Astrocyte (in vitro differentiated cells and primary cell): ENCODE measurements around the gene ZSCAN5B. TPM values are rescaled to one million over a fixed set of nuclear protein-coding genes. Genes with fewer than 3 reads are reported as not detected.

ENCODE experiments used
- DNase-seq: peaks from one replicate; pipeline ENCODE4 v3.0.0-alpha.2; 2010; ENCODE audit warnings: low read depth
- FAIRE-seq: peaks from 2 replicates; lab custom pipeline; 2011; peaks lifted over from hg19 to GRCh38; lab: Jason Lieb, UNC
- H2AFZ ChIP-seq: 2 replicates; pipeline ENCODE4 v1.6.0; 2012; ENCODE audit warnings: low read depth, low read length, inconsistent platforms
- H3K27ac ChIP-seq: 2 replicates; pipeline ENCODE4 v1.5.1; 2011; ENCODE audit warnings: low read depth, low read length, inconsistent platforms
- H3K27me3 ChIP-seq: 2 replicates; pipeline ENCODE4 v1.6.0; 2011; ENCODE audit warnings: low read length, inconsistent platforms; ENCODE audit not compliant: insufficient read depth
- H3K36me3 ChIP-seq: 2 replicates; pipeline ENCODE4 v1.5.1; 2011; ENCODE audit warnings: low read length, inconsistent platforms; ENCODE audit not compliant: insufficient read depth
- H3K4me1 ChIP-seq: 2 replicates; pipeline ENCODE4 v1.5.1; 2011; ENCODE audit warnings: low read length, inconsistent platforms; ENCODE audit not compliant: insufficient read depth
- H3K4me2 ChIP-seq: 2 replicates; pipeline ENCODE4 v1.6.0; 2012; ENCODE audit warnings: low read length, inconsistent platforms
- H3K4me3 ChIP-seq: 2 replicates; pipeline ENCODE4 v1.5.1; 2011; ENCODE audit warnings: low read depth, mild to moderate bottlenecking, low read length, inconsistent platforms; ENCODE audit not compliant: insufficient read depth
- H3K79me2 ChIP-seq: 2 replicates; pipeline ENCODE4 v1.6.0; 2012; ENCODE audit warnings: mild to moderate bottlenecking, low read length, inconsistent platforms; ENCODE audit not compliant: insufficient read depth
- H3K9ac ChIP-seq: 2 replicates; pipeline ENCODE4 v1.6.0; 2012; ENCODE audit warnings: mild to moderate bottlenecking, low read length, inconsistent platforms
- H3K9me3 ChIP-seq: 2 replicates; pipeline ENCODE4 v1.5.1; 2012; ENCODE audit warnings: low read depth, mild to moderate bottlenecking, low read length, inconsistent platforms; ENCODE audit not compliant: insufficient read depth
- H4K20me1 ChIP-seq: 2 replicates; pipeline ENCODE4 v1.6.0; 2012; ENCODE audit warnings: low read length, inconsistent platforms; ENCODE audit not compliant: insufficient read depth
- H3K27ac Mint-ChIP-seq: one replicate; pipeline ENCODE4 v1.8.0; 2021; ENCODE audit warnings: mild to moderate bottlenecking, mixed read lengths; ENCODE audit not compliant: unreplicated experiment
- H3K27me3 Mint-ChIP-seq: one replicate; pipeline ENCODE4 v1.8.0; 2021; ENCODE audit warnings: low read depth, mixed read lengths; ENCODE audit not compliant: unreplicated experiment
- H3K36me3 Mint-ChIP-seq: one replicate; pipeline ENCODE4 v1.8.0; 2021; ENCODE audit warnings: low read depth, mixed read lengths; ENCODE audit not compliant: unreplicated experiment
- H3K4me1 Mint-ChIP-seq: one replicate; pipeline ENCODE4 v1.8.0; 2021; ENCODE audit warnings: low read depth, mixed read lengths; ENCODE audit not compliant: unreplicated experiment
- H3K4me3 Mint-ChIP-seq: one replicate; pipeline ENCODE4 v1.8.0; 2021; ENCODE audit warnings: mild to moderate bottlenecking, moderate library complexity, mixed read lengths; ENCODE audit not compliant: unreplicated experiment
- H3K9me3 Mint-ChIP-seq: one replicate; pipeline ENCODE4 v1.8.0; 2021; ENCODE audit warnings: mild to moderate bottlenecking, mixed read lengths; ENCODE audit not compliant: unreplicated experiment
- EZH2 ChIP-seq: IDR thresholded peaks from 2 replicates; pipeline ENCODE4 v1.6.1; 2012; ENCODE audit warnings: mild to moderate bottlenecking, low read length, inconsistent platforms; ENCODE audit not compliant: insufficient read depth
- total RNA-seq: library from RNA; stranded (reverse); gene quantifications from 2 replicates; pipeline ENCODE4 v1.2.1, GENCODE V29; 2021
- TF ChIP-seq, protein P1 (sequence below): IDR thresholded peaks from 2 replicates; pipeline ENCODE4 v1.5.1; 2011; ENCODE audit warnings: low read depth, mild to moderate bottlenecking, inconsistent platforms, low read length, moderate library complexity; ENCODE audit not compliant: insufficient read depth

ZSCAN5B gene
- total RNA-seq, 1 donor from 2014 or later, result not detected

DNA sequence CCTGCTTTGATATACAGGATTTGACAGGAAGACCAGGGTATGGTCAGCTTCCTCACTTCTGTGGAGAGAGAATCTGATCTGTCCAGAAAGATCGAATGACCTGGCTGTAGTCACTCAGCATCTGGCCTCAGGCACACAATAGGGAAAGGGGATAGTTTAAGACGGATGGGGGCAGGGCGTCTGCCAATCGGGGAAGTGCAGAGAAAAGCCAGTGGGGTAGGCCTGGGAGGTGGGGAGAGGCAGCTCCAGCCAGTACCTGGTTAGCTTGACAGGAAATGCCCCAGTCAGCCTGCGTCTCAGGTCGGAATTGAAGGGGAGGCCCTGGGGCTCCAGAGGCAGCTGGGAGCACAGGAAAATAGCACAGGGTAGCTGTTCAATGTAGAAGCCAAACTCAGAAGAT is 44.1 kb downstream of the ZSCAN5B start:
- H3K4me3 ChIP-seq, result no peak overlapping the region
- TF ChIP-seq, protein P1, sequence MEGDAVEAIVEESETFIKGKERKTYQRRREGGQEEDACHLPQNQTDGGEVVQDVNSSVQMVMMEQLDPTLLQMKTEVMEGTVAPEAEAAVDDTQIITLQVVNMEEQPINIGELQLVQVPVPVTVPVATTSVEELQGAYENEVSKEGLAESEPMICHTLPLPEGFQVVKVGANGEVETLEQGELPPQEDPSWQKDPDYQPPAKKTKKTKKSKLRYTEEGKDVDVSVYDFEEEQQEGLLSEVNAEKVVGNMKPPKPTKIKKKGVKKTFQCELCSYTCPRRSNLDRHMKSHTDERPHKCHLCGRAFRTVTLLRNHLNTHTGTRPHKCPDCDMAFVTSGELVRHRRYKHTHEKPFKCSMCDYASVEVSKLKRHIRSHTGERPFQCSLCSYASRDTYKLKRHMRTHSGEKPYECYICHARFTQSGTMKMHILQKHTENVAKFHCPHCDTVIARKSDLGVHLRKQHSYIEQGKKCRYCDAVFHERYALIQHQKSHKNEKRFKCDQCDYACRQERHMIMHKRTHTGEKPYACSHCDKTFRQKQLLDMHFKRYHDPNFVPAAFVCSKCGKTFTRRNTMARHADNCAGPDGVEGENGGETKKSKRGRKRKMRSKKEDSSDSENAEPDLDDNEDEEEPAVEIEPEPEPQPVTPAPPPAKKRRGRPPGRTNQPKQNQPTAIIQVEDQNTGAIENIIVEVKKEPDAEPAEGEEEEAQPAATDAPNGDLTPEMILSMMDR, result no peak
- TF ChIP-seq EZH2, result no peak
- peaks cover 2% of the 10 kb centered on the region for H3K9me3 Mint-ChIP-seq

DNA sequence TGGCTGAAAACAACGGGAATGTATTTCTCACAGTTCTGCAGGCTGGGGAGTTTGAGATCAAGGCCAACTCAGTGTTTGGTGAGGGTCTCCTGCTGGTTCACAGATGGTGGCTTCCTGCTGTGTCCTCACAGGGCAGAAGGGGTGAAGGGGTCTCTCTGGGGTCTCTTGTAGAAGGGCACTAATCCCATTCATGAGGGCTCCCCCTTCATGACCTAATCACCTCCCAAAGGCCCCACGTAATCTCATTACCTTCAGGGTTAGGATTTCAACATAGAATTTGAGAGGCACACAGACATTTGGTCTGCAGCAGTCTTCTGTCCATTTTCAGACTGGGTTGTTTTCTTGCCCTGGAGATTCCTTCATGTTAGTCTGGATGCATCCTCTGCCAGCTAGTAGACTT is 44.9 kb downstream of the ZSCAN5B start:
- H3K27ac Mint-ChIP-seq, result peak overlapping the region; percentile 34
- Histone ChIP-seq H4K20me1 (peaks cover 42% of the 10 kb centered on the region), H3K27ac (no peak overlapping the region), H3K36me3 (no peaks in the 10 kb centered on the region), H3K27me3 (no peaks in the 10 kb centered on the region), H3K4me3 (no peak overlapping the region), H3K4me2 (no peak overlapping the region), H2AFZ (no peak overlapping the region), H3K4me1 (no peaks in the 10 kb centered on the region), H3K9me3 (no peaks in the 10 kb centered on the region), H3K9ac (no peak overlapping the region), H3K79me2 (peaks cover 26% of the 10 kb centered on the region)
- FAIRE-seq, result no peak
- peaks cover 2% of the 10 kb centered on the region for H3K9me3 Mint-ChIP-seq
- H3K4me3 Mint-ChIP-seq, result no peak overlapping the region
- TF ChIP-seq, protein P1, result no peak
- no peak for TF ChIP-seq EZH2
- H3K36me3 Mint-ChIP-seq, result peaks cover 23% of the 10 kb centered on the region
- H3K4me1 Mint-ChIP-seq, result peaks cover 11% of the 10 kb centered on the region
- no peaks in the 10 kb centered on the region for H3K27me3 Mint-ChIP-seq
- DNase-seq, result no peak

More for the DNA sequence above, 44.1 kb downstream of the ZSCAN5B start:
- Histone ChIP-seq H3K36me3 (no peaks in the 10 kb centered on the region), H2AFZ (no peak overlapping the region), H3K27ac (no peak overlapping the region), H3K4me1 (no peaks in the 10 kb centered on the region), H3K79me2 (peaks cover 26% of the 10 kb centered on the region), H3K27me3 (no peaks in the 10 kb centered on the region), H4K20me1 (peaks cover 42% of the 10 kb centered on the region), H3K4me2 (no peak overlapping the region), H3K9ac (no peak overlapping the region), H3K9me3 (no peaks in the 10 kb centered on the region)
- no peak for DNase-seq
- Mint-ChIP-seq H3K4me1 (peaks cover 11% of the 10 kb centered on the region), H3K27me3 (no peaks in the 10 kb centered on the region), H3K27ac (peak overlapping the region; percentile 72), H3K36me3 (peaks cover 24% of the 10 kb centered on the region), H3K4me3 (no peak overlapping the region)
- FAIRE-seq, result no peak

DNA sequence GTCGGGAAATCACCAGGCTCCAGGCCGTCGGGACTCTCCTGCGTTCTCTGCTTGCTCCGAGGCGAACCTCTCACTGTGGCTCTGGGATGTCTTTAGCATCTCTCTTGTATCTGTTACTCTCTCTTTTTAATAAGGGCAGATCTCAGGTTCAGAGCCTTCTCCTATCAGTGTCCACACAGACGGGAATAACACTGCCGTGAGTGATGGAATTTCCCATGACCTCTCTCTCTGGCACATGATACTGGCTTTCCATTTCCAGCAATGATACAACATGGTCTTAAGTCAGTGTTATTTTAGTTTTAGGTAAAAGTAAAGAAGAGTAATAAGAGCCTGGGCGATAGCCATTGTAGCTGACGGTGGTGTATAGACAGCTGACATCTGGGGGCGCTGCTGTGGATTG is 47.2 kb downstream of the ZSCAN5B start:
- peaks cover 49% of the 10 kb centered on the region for H4K20me1 ChIP-seq
- Mint-ChIP-seq H3K36me3 (peaks cover 13% of the 10 kb centered on the region), H3K27me3 (no peaks in the 10 kb centered on the region), H3K27ac (no peak overlapping the region), H3K9me3 (peaks cover 2% of the 10 kb centered on the region), H3K4me3 (no peak overlapping the region), H3K4me1 (peaks cover 11% of the 10 kb centered on the region)
- H3K79me2 ChIP-seq, result peaks cover 29% of the 10 kb centered on the region
- FAIRE-seq (no peak), DNase-seq (no peak)
- H3K36me3 ChIP-seq, result no peaks in the 10 kb centered on the region
- H3K4me1 ChIP-seq, result no peaks in the 10 kb centered on the region
- no peaks in the 10 kb centered on the region for H3K9me3 ChIP-seq
- TF ChIP-seq, protein P1, result no peak
- no peak for TF ChIP-seq EZH2
- no peak overlapping the region for H2AFZ ChIP-seq
- no peak overlapping the region for H3K4me3 ChIP-seq
- H3K4me2 ChIP-seq, result no peak overlapping the region
- H3K27ac ChIP-seq, result no peak overlapping the region
- H3K27me3 ChIP-seq, result no peaks in the 10 kb centered on the region
- no peak overlapping the region for H3K9ac ChIP-seq
